Fibroblast of peridontal ligament (primary cell): ENCODE measurements around the gene SIGLEC11.
"Not testable (repeated sequence)": the region's sequence is repeated elsewhere in the genome, so short reads cannot be mapped to it uniquely, and the experiment has no call there.

Source experiments
- DNase-seq: peaks from one replicate; pipeline ENCODE4 v3.0.0-alpha.2; 2010; ENCODE audit errors: extremely low read depth

The SIGLEC11 gene

DNA sequence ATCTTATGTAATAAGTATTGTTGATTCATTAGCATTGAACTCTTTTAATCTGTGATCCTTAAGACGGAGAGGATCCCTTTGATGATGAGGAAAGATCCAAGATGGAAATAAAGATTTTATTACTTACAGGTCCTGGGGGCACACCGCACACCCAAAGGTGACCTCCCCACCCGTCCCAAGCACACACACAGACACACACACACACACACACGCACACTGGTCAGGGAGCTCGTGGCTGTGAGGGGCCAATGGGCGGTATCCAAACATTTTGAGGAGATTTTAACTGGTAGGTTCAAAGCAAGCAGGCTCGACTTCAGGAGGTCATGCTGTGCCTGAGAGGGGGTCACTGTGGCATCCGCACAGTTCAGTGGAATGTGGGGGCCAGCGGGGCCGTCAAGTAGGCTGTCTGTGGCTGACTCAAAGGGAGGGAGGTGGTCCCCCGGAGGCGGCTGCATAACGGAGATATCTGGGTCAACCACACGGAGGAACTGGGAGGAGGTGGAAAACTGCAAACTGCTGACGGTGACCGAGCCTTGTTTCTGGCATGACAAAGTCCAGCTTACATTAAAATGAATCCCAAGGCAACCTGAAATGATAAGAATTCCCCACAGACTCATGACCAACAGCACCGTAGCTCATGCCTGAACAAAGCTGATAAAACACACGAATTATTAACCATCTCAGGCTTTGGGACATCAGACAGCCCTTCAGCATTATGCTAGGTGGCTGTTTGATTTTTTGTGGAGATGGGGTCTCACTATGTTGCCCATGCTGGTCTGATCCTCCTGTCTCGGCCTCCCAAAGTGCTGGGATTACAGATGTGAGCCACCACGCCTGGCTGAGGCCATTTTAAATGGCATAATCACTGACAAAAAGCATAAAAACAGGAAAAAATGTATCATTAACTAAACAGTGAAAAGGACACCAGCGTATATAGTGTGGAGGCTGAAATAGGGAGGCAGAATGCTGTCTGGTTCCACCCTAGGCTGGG, 20.9 kb upstream of the SIGLEC11 start:
- no peak for DNase-seq

DNA sequence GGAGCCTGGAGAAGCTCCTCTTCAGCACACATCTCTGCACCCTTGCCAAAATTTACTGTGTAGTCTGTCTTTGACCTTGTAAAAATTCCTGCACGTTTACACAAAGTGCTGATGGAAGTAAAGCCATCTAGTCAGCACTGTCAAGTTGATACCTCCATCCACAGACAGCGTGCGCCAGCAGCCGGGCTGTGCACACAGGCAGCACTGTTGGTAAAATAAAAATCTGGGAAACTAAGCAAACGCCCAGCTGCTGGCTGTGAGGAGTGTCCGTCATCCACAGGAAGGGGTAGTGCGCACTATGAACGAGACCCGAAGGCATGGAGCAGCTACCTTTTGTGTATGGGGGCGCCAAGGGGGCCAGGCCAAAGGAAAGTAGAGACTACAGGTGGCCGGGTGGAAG, 17.4 kb upstream of the SIGLEC11 start:
- DNase-seq = no peak

DNA sequence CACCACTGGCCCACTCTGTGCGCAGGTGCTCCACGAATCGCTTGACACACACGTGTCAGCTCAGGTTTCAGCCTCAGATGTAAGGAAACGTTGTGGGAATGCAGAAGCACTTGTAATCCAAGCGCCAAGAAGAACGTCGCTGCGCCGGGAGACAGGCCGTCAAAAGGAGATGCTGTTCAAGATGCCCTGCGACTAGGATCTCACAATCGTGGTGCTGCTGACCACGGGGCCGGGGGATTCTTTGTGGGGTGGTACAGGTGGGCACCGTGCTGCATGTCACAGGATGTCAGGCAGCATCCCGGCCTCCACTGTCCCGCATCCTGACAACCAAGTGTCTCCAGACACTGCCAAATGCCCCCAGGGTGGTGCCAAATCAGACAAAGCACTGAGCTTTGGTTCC, 16.9 kb upstream of the SIGLEC11 start:
- no peak for DNase-seq

DNA sequence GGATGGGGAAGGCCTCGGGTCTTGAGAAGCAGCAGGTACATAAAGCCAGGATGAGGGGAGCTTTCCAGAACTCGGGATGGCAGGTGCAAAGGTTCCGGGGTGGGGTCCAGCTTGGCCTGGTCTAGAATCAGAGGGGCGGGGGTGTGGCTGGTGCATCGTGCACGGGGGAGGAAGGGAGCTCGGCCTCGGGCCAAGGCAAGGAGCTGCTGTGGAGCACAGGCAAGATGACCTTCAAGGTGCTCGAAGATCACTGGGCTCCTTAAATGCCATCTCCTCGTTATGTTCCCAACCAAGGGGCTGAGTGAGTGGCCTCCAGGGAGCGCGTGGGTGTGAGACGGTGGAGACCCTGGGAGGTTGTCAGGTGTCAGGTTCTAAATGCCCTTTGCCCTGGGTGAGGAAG, 16.1 kb upstream of the SIGLEC11 start:
- no peak for DNase-seq

DNA sequence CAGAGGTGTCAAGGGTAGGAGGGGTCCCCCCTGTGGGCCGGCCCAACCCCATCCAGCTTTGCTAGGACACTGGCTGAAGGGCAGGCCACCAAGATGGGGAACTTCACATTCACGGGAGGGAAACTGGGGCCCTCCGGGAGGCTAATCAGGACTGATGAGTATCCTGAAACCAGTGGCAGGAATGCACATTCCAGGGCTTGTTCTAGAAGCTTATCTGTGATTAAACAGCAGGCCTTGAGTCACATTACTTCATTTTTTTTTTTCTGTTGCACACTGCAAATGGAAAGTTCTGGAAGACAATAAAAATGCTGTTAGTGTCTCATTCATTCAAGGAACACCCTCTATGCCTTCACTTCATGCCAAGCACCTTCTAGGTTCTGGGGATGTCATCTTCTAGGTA, 15.5 kb upstream of the SIGLEC11 start:
- DNase-seq = no peak

DNA sequence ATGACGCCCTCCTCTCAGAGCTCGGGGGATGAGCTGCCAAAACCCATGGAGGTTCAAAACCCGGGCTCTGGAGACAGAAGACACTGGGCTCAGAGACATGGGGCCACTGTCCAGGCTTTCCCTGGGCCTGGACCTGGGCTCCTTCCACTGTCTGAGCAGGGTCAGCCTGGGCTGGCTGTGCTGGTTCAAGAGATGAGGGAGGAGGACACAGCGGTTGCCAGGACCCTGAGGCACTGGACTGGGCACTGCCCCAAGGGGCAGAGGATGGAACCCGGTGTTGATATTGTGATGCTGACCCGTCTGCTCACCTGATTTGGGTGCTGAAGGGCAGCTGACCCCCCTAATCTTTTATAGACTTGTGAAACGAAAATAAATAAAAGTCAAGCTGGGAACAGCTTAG, 14.1 kb upstream of the SIGLEC11 start:
- no peak for DNase-seq

DNA sequence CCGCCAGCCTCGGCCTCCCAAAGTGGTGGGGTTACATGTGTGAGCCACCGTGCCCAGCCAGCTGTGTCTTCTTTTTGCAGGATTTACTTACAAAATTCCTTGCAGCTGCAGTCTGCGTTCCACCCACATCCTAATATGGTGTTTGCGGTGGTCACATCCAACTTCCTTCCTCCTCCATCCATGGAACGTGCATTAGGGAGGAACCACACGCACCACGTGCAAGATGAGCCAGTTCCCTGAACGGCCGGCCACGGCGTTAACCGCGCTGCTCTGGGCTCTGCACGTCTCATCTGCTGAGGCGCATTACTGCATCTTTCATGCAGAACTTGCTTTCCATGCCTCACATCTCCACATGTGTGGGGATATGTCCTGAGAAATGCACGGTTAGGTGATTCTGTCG, 13.0 kb upstream of the SIGLEC11 start:
- no peak for DNase-seq

DNA sequence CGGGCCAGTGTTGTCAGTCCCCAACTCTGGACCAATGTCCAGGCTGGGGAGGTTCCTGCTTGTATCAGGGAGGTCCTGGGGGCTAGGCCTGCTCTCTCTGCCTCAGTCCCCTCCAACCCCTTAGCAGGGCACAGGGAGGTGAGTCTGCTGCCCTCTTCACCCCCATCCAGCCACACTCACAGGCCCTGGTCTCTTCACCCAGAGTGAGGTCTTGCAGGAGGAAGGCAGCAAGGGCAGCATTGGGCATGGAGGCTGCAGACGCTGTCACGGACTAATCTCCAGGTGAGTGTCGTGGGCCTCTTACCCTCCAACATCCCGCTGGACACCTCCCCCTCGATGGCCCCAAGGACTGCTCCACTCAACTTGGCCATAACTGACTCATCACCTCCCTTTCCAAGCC, 11.9 kb upstream of the SIGLEC11 start:
- DNase-seq = no peak

DNA sequence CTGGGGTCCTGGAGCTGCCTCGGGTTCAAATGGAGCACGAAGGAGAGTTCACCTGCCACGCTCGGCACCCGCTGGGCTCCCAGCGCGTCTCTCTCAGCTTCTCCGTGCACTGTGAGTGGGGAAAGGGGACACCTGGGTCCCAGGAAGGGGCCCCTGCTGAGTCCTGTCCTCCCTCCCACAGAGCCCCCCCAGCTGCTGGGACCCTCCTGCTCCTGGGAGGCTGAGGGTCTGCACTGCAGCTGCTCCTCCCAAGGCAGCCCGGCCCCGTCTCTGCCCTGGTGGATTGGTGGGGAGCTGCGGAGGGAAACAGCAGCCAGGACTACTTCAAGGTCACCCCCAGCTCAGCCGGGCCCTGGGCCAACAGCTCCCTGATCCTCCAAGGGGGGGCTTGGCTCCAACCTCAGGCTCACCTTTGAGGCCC, 11.0 kb upstream of the SIGLEC11 start:
- no peak for DNase-seq

DNA sequence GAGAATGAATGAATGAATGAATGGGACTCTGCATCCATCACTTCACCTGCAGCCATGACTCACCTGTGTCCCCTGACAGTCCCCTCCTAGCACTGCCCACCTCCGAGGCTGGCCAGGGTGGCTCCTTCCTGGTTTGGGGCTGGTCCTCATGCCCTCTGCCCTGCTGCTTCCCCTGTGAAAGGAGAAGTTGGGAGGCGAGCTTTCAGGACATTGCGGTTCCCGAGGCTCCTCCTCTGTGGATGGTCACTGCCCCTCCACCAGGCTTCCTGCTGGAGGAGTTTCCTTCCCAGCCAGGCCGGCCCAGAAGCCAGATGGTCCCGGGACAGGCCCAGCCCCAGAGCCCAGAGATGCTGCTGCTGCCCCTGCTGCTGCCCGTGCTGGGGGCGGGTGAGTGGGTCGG, 8.4 kb upstream of the SIGLEC11 start:
- not testable (repeated sequence) for DNase-seq

DNA sequence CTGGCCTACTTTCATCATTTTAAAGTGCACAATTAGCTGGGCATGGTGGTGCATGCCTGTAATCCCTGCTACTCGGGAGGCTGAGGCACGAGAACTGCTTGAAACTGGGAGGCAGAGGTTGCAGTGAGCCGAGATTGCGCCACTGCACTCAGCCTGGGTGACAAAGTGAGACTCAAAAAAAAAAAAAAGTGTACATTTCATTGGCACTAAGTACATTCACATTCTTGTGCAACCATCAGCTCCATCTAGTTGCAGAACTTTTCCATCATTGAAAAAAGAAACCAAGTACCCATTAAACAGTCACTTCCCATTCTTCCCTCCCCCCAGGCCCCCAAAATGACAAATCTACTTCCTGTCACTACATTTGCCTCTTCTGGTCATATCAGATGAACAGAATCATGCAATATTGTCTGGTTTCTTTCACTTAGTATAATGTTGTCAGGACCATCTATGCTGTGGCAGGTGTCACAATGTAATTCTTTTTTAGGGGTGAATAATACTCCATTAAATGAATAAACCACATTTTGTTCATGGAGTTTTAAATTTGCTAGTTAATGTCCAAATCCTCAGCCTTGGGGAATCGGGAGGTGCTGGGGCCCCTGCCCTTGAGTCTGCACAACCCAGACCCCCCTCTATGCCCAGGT, 7.4 kb upstream of the SIGLEC11 start:
- no peak for DNase-seq

DNA sequence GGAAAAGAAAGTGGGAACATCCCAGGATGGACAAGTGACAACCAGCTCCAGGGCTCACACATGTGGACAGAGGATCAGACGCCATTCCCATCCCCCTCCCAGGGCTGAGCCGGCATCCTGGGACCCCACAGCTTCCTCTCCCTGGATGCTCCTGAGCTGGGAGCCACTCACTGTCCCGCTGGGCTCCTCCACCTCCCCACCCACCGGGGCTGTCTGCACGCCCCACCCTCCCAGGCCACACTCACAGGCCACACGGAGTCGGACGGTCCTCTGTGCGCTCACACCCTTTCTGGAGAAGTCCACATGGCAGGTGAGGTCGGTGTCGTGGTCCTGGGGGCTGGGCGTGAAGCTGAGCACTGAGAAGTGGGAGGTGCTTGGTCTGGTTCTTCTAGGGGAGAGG, 1.1 kb downstream of the SIGLEC11 start:
- DNase-seq = not testable (repeated sequence)

DNA sequence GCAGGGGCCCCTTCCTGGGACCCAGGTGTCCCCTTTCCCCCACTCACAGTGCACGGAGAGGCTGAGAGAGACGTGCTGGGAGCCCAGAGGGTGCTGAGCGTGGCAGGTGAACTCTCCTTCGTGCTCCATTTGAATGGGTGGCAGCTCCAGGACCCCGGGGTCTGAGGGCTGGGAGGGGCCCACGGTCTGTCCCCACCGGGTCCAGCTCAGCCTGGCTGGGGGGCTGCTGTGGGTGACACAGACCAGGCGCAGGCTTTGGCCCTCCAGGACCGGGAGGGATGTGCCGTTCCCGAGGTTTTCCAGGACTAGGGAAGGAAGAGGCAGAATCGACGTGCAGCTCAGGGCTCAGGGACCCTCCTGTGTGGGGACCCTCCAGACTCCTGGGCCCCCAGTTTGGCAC, 2.4 kb downstream of the SIGLEC11 start:
- not testable (repeated sequence) for DNase-seq

DNA sequence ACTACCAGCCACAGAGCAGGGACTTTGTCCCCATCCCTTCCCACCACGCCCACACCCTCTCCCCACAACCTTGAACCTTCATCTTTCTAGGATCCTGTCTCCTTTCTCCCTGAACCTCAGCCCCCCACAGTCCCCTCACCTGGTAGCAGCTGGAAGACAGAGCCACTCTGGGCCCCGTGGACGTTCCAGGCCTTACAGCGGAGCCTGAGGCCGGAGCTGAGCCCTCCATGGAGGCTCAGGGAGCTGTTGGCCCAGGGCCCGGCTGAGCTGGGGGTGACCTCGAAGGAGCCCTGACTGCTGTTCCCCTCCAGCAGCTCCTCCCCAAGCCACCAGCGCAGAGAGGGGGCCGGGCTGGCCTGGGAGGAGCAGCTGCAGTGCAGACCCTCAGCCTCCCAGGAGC, 2.8 kb downstream of the SIGLEC11 start:
- not testable (repeated sequence) for DNase-seq

DNA sequence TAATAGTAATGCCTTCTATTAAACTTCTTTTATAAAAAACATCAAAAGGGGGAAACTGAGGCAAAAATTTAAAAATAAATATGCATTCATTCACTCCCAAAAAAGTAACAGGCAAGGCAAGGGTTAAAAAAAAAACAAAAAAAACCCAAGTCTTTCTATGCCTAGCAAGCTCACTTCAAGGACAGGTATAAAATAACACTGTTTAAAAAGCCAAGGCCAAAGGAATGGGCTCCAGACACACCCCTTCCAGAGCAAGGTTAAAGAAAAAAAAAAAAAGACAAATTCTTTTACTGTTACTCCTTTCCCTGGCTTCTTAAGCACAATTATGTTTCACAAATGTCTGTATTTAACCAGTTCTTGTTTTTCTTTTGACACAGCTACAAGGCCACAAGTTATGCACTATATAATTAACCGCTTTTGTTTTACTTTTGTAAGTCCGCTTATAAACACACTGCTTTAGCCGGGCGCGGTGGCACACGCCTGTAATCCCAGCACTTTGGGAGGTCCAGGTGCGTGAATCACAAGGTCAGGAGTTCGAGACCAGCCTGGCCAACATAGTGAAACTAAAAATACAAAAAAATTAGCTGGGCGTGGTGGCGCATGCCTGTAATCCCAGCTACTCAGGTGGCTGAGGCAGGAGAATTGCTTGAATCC, 3.6 kb downstream of the SIGLEC11 start:
- peak; percentile 16 for DNase-seq

DNA sequence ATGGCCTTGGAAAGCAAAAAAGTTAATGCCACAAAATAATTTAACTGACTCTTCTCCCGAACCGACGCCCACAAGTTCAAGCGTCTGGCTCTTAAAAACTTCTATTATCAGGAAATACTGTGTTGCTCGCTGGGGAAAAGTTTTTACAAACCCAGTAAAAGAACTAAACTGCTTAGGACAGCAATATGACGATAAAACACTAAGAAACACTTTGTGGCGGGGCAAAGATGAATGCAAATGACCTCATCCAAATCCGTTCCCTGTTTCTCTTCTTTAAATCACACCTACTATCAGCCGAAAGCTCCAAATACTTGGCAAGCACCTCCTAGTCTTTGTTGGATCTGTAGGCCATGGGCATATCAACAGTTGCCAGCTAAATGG, 4.9 kb downstream of the SIGLEC11 start:
- no peak for DNase-seq

DNA sequence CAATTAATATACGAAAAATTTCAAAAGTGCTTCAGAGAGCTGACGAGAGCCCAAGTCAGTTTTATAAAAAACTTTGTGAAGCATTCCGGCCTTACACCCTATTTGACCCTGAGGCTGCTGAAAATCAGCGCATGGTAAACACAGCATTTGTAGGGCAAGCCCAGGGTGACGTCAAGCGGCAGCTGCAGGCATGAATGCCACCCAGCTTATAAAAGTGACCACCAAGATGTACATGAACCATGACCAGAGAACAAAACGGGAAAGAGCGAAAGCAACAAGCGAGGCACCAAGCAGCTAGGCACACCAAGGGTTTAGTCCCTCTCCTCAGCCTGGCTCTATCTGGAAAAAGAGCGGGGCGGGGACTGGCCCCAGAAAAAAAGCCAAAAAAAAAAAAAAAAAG, 6.0 kb downstream of the SIGLEC11 start:
- no peak for DNase-seq

DNA sequence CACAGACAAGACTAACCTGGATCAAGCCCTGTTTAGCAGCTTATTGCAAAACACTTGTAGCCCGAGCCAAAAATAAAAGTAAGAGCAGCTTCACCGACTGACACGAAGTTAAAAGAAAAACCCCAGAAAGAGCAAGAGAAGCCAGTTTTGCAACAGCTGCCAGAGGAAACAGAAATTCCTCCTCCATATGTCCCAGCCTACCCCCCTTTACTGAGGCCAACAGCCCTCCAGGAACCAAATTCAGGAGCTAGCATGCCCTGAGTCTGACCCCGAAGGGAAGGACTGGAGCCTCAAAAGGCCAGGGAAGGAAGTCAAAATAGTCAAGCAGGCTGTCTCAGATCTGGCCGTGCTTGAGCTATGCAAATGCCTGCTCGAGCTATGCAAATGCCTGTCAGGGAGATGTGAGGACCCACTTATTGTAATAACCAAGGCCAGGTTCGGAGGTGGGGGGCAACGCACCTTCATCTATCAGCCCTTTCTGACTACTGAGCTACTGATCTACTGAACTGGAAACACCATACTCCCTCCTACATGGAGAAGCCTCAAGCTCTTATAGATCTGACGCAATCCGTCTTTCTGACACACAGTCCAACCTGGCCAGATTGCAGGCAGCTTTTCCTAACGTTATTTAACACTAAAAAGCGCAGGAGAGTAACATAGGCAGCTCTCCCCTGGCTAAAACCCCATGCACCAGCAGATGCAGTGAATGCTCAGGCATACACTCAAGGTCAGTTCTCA, 6.7 kb downstream of the SIGLEC11 start:
- DNase-seq = no peak

DNA sequence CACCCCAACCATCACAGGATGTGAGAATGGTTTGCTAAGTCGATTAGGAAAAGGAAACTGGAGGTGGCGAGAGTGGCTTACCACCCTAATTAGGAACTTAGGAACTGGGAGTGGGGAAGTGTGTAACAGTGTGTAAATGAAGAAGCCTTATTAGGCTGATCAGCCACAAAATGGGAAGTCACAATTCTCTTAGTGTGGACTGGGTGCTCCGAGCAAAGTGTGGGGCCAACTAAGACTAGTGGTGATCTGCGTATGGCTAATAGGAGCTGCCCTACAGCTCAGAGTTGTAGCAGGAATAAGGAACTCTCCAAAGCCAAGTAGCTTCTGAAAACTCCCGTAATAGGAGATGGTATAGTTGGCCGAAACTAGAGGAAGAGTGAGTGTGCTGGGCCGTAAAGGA, 7.6 kb downstream of the SIGLEC11 start:
- DNase-seq = no peak

DNA sequence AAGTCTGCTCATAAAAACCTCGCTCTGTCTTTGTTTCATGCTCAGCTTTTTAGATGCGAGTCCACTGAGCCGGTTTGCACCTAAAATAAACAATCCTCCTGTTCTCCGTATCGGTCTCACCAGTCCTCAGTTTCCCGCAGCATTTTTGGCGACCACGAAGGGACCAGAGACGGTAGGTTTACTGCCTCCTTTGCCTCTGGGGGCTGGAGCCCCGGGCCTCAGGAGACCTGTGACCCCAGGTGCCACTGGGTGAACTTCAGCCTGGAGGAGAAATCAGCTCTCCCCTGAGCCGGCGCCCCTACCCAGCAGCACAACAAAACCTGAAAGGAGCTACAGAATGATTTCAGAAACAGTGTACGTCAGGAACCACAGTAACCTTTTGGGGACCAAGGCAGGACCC, 8.1 kb downstream of the SIGLEC11 start:
- DNase-seq = no peak

DNA sequence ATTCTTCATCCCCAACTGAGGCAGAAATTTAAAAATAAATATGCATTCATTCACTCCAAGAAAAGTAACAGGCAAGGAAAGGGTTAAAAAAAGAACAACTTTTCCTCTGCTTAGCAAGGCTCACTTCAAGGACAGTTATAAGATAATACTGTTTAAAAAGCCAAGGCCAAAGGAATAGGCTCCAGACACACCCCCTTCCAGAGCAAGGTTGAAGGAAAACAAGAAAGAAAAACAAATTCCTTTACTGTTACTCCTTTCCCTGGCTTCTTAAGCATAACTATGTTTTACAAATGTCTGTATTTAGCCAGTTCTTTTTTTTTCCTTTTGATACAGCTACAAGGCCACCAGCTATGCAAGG, 8.5 kb downstream of the SIGLEC11 start:
- no peak for DNase-seq

DNA sequence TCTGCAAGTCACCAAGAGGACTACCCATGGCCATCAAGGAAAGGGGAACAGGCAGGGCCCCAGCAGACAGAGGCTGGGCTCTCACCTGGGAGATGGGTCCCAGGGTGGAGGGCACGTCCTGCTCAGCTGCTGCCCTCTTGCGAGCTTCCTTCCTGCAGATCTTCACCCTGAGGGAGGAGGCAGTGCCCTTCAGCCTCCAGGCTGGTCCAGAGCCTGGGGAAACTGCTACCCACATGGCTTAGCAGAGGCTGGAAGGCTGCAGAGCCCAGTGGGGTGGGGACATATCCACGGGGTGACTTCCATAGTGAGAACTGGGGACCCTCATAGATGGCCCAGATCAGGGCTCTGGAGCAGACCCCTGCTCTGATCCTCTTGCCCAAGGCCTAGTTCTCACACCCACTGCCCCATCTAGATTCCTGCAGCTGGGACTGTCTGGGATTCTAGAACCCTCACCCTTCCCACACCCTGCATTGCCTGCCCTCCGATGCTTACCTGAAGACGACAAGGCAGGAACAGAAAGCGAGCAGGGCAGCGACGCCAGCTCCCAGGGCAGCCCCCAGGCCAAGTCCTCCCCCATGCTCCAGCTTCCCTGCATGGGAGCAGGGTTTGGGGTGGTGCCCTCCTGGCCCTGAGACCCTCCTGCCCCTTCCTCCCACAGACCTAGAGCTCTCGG, 9.0 kb downstream of the SIGLEC11 start:
- DNase-seq = no peak
